Activated naive CD8-positive, alpha-beta T cell treated with anti-CD3 and anti-CD28 coated beads for 36 hours (primary cell): ENCODE measurements around the gene BLOC1S5. TPM values are rescaled to one million over a fixed set of nuclear protein-coding genes. Genes with fewer than 3 reads are reported as not detected.
"Not testable (repeated sequence)": the region's sequence is repeated elsewhere in the genome, so short reads cannot be mapped to it uniquely, and the experiment has no call there.

ENCODE experiments used
- DNase-seq: peaks from one replicate; pipeline ENCODE4 v3.0.0; 2021
- H3K27ac Mint-ChIP-seq: one replicate; pipeline ENCODE4 v1.8.0; 2022; ENCODE audit warnings: mild to moderate bottlenecking, moderate library complexity, mixed read lengths
- H3K27me3 Mint-ChIP-seq: one replicate; pipeline ENCODE4 v1.8.0; 2022; ENCODE audit warnings: mild to moderate bottlenecking, mixed read lengths
- H3K36me3 Mint-ChIP-seq: one replicate; pipeline ENCODE4 v1.8.0; 2021; ENCODE audit warnings: mild to moderate bottlenecking, mixed read lengths
- H3K4me1 Mint-ChIP-seq: one replicate; pipeline ENCODE4 v1.8.0; 2021; ENCODE audit warnings: mixed read lengths
- H3K4me3 Mint-ChIP-seq: one replicate; pipeline ENCODE4 v1.8.0; 2022; ENCODE audit warnings: mild to moderate bottlenecking, moderate library complexity, mixed read lengths
- H3K9me3 Mint-ChIP-seq: one replicate; pipeline ENCODE4 v1.8.0; 2022; ENCODE audit warnings: mixed read lengths
- total RNA-seq, 2 experiments: library from RNA; stranded (reverse); gene quantifications; one replicate each; pipeline ENCODE4 v1.2.3, GENCODE V29; 2021

The BLOC1S5 gene
- total RNA-seq, 2 experiments from 2014 or later: 20.5 to 24.4 TPM

GRCh38 chr6:7999201-7999600 is 65.0 kb downstream of the BLOC1S5 start:
- Mint-ChIP-seq H3K4me1 (no peaks in the 10 kb centered on the region), H3K9me3 (no peaks in the 10 kb centered on the region), H3K27ac (no peak overlapping the region), H3K4me3 (no peak overlapping the region), H3K36me3 (peaks cover under 1% of the 10 kb centered on the region), H3K27me3 (no peaks in the 10 kb centered on the region)
- no peak for DNase-seq

GRCh38 chr6:7998103-7998725 is 66.0 kb downstream of the BLOC1S5 start:
- no peaks in the 10 kb centered on the region for H3K27me3 Mint-ChIP-seq
- H3K36me3 Mint-ChIP-seq: peaks cover 5% of the 10 kb centered on the region
- no peaks in the 10 kb centered on the region for H3K4me1 Mint-ChIP-seq
- H3K9me3 Mint-ChIP-seq: no peaks in the 10 kb centered on the region
- H3K4me3 Mint-ChIP-seq: no peak overlapping the region
- H3K27ac Mint-ChIP-seq: no peak overlapping the region
- DNase-seq: no peak

DNA sequence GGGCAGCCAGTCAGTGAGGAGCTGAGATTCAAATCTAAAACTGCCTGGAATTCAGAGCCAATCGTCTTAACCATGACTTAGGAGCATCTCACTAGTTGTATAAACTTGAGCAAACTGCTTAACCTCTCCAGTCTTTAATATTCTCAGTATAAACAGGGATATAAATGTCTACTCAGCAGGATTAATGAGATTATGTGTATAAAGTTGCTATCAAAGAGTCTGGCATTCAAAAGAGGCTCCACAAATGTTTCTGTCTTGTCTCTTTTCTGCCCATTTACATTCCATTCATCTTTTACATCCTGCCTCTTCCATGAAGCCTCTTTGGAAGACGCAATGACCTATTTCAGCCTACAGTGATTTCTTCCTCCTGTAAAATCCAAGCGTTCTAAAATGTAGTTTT is 66.9 kb downstream of the BLOC1S5 start:
- no peak overlapping the region for H3K4me3 Mint-ChIP-seq
- DNase-seq: no peak
- no peaks in the 10 kb centered on the region for H3K4me1 Mint-ChIP-seq
- no peaks in the 10 kb centered on the region for H3K27me3 Mint-ChIP-seq
- H3K27ac Mint-ChIP-seq: no peak overlapping the region
- H3K9me3 Mint-ChIP-seq: no peaks in the 10 kb centered on the region
- H3K36me3 Mint-ChIP-seq: peaks cover 5% of the 10 kb centered on the region

- H3K4me1 Mint-ChIP-seq: no peaks in the 10 kb centered on the region
- peaks cover 9% of the 10 kb centered on the region for H3K36me3 Mint-ChIP-seq
- H3K4me3 Mint-ChIP-seq: no peak overlapping the region
- H3K27me3 Mint-ChIP-seq: no peaks in the 10 kb centered on the region
- H3K27ac Mint-ChIP-seq: no peak overlapping the region
- no peak for DNase-seq
- no peaks in the 10 kb centered on the region for H3K9me3 Mint-ChIP-seq
Observed at GRCh38 chr6:7996538-7997111, 67.6 kb downstream of the BLOC1S5 start.

GRCh38 chr6:7993952-7994351 is 70.2 kb downstream of the BLOC1S5 start:
- H3K27me3 Mint-ChIP-seq: no peaks in the 10 kb centered on the region
- H3K9me3 Mint-ChIP-seq: no peaks in the 10 kb centered on the region
- H3K36me3 Mint-ChIP-seq: peaks cover 9% of the 10 kb centered on the region
- no peaks in the 10 kb centered on the region for H3K4me1 Mint-ChIP-seq
- no peak for DNase-seq
- no peak overlapping the region for H3K27ac Mint-ChIP-seq
- H3K4me3 Mint-ChIP-seq: no peak overlapping the region

DNA sequence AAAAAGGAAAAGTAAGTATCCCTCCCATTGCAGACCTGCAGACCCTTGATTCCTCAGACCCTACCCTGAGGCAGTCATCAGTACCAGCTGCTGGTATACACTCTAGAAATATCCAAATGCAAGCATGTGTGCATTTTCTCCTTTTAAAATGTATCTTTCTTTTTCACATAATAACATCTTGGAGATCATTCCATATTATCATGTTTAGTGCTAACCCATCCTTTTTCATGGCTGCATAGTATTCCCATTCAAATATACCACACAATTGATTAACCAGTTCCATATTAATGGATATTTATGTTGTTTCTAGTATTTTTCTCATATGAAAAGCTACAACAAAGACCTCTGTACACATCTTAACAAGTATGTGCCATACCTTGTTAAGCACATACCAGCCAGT is 70.8 kb downstream of the BLOC1S5 start:
- Mint-ChIP-seq H3K9me3 (no peaks in the 10 kb centered on the region), H3K4me1 (no peaks in the 10 kb centered on the region), H3K27me3 (no peaks in the 10 kb centered on the region), H3K27ac (no peak overlapping the region), H3K36me3 (peaks cover 13% of the 10 kb centered on the region), H3K4me3 (no peak overlapping the region)
- DNase-seq: no peak

DNA sequence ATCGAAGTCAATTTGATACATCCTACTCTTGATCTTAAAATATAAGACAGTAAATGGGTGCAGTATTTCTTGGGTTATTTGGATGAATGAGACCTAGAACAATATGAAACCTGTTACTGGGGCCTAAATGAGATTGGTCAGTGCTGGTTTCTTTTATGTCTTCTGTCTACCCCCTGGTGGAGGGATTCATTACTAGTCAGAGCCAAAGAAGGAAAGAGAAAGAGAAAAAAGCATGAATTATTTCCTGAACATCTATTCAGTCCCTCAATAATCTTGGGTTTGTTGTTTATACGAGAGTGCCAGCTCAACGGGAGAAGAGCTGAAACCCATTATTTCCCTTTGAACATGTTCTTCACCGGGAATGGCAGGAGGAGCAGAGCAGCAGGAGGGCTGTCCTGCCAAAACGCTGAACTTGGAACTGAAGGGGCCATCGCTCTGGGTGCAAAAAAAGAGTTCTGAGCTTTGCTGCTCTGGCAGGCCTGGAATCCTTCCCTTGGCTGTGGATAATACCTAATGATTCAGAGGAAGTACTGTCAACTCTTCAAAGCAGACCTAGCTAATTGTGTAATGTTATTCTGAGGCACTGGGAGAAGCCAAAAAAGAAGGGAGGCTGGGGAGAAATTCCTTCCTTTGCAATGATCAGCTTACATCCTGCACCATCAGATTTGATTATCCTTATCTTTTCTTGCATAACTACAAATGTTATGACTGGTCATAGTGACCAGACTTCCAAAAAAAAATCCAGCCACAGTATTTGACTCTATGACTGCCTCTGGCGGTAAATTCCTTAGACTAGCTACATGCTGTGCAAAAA is 72.0 kb downstream of the BLOC1S5 start:
- H3K4me1 Mint-ChIP-seq: no peaks in the 10 kb centered on the region
- H3K9me3 Mint-ChIP-seq: peaks cover 2% of the 10 kb centered on the region
- no peak overlapping the region for H3K4me3 Mint-ChIP-seq
- H3K36me3 Mint-ChIP-seq: peaks cover 16% of the 10 kb centered on the region
- H3K27ac Mint-ChIP-seq: no peak overlapping the region
- no peak for DNase-seq
- no peaks in the 10 kb centered on the region for H3K27me3 Mint-ChIP-seq

DNA sequence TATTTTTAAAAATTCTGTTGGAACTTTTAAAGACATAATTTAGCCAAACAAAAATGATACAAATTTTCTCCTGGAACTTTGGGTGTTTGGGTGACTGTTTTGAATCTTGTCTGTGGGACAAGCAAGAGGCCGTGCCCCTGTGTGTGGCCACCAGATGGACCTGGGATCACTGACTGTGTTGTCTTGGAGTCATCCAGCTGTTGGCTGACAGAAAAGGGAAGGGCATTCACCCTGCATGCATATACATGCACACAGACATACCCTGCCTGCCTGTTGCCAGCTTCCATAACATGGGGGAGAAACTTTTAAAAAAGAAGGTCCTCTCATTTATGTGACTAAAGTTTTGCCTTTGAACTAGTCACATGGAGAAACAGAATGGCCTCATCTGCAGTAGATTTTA is 72.7 kb downstream of the BLOC1S5 start:
- Mint-ChIP-seq H3K27ac (no peak overlapping the region), H3K27me3 (no peaks in the 10 kb centered on the region), H3K9me3 (peaks cover 4% of the 10 kb centered on the region), H3K4me1 (no peaks in the 10 kb centered on the region), H3K36me3 (peaks cover 18% of the 10 kb centered on the region), H3K4me3 (no peak overlapping the region)
- DNase-seq: no peak

DNA sequence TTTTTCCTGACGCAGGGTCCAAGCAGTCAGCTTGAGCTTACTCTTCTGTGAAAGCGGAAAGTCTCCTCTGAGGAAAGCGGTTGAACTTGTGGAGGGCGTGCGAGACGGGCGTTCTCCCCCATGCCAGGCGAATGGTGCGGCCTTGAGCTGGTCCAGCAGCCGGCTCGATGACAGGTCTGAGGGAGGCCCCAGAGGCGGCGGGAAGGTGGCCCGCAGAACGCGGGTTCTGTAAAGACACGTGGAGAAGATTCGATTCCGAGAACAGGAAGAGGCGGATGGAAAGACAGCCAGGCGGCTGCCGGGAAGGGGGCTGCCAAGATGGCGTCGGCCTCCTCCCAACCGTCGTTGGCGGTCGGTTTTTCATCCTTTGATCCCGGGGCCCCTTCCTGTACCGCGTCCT is 78.0 kb downstream of the BLOC1S5 start:
- no peak overlapping the region for H3K27ac Mint-ChIP-seq
- H3K27me3 Mint-ChIP-seq: peaks cover 3% of the 10 kb centered on the region
- H3K4me1 Mint-ChIP-seq: no peaks in the 10 kb centered on the region
- H3K36me3 Mint-ChIP-seq: peaks cover 9% of the 10 kb centered on the region
- peaks cover 4% of the 10 kb centered on the region for H3K9me3 Mint-ChIP-seq
- no peak for DNase-seq
- H3K4me3 Mint-ChIP-seq: no peak overlapping the region

- H3K4me1 Mint-ChIP-seq, H3K27me3 Mint-ChIP-seq, DNase-seq, H3K9me3 Mint-ChIP-seq, H3K27ac Mint-ChIP-seq, H3K36me3 Mint-ChIP-seq, H3K4me3 Mint-ChIP-seq: not testable (repeated sequence)
Observed at GRCh38 chr6:7983967-7984366, 80.2 kb downstream of the BLOC1S5 start.

- Mint-ChIP-seq H3K27me3 (peaks cover 19% of the 10 kb centered on the region), H3K27ac (no peak overlapping the region), H3K4me3 (no peak overlapping the region), H3K4me1 (peaks cover 9% of the 10 kb centered on the region), H3K36me3 (no peaks in the 10 kb centered on the region), H3K9me3 (no peaks in the 10 kb centered on the region)
- no peak for DNase-seq
Observed at GRCh38 chr6:7979831-7980230, 84.4 kb downstream of the BLOC1S5 start.

DNA sequence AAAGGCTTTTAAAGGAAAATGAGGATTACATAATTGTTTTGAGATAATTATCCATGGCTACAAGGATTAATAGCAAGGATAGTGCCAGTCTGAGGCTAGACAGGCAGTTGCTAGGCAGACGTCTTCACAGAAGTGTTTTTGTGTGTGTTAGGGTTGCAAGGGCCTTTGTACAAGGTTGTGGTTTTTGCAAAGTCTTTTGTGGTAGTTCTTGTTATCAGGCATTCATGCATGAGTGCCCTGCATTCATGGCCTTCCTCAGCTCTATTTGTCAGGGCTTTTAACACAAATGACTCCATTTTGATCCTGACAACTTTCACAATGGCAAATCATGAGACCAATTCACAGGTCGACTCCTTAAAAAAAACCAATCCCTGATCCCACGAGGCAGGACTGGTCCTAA is 85.5 kb downstream of the BLOC1S5 start:
- H3K27me3 Mint-ChIP-seq: peaks cover 26% of the 10 kb centered on the region
- no peak for DNase-seq
- no peak overlapping the region for H3K4me3 Mint-ChIP-seq
- no peaks in the 10 kb centered on the region for H3K36me3 Mint-ChIP-seq
- H3K27ac Mint-ChIP-seq: no peak overlapping the region
- no peaks in the 10 kb centered on the region for H3K9me3 Mint-ChIP-seq
- H3K4me1 Mint-ChIP-seq: peaks cover 9% of the 10 kb centered on the region

DNA sequence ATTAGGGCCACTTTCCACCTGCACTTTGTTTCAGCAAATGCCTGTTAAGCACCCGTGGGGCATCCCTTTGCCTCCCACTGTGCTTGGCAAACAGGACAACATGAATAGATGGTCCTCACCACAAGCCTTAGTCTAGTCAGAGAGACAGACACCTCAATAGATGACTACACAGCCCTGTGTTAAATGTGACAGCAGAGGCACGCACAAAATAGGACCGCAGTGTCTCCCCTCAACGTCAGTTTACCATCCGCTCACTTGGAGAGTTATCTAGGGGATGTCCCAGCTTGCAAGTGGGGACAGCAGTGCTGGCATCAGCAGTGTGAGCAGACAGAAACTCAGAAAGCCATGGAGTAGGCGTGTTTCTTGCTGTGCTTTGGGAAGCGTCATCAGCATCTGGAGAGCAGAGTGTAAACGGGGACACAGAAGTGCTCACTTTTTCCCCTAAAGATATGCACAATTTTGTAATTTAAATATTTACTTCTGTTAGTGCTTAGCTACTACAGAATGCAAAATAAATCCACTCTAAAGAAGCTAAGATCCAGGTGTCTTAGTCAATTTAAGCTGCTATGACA is 87.6 kb downstream of the BLOC1S5 start:
- no peak overlapping the region for H3K4me3 Mint-ChIP-seq

GRCh38 chr6:7975764-7976146 is 88.4 kb downstream of the BLOC1S5 start:
- no peaks in the 10 kb centered on the region for H3K9me3 Mint-ChIP-seq
- no peak for DNase-seq
- peaks cover 9% of the 10 kb centered on the region for H3K4me1 Mint-ChIP-seq
- no peak overlapping the region for H3K27ac Mint-ChIP-seq
- H3K36me3 Mint-ChIP-seq: no peaks in the 10 kb centered on the region
- peaks cover 26% of the 10 kb centered on the region for H3K27me3 Mint-ChIP-seq
- no peak overlapping the region for H3K4me3 Mint-ChIP-seq

More for the DNA sequence above, 87.6 kb downstream of the BLOC1S5 start:
- DNase-seq: no peak
- peaks cover 26% of the 10 kb centered on the region for H3K27me3 Mint-ChIP-seq
- no peaks in the 10 kb centered on the region for H3K9me3 Mint-ChIP-seq
- no peak overlapping the region for H3K27ac Mint-ChIP-seq
- peaks cover 9% of the 10 kb centered on the region for H3K4me1 Mint-ChIP-seq
- no peaks in the 10 kb centered on the region for H3K36me3 Mint-ChIP-seq

GRCh38 chr6:7974938-7975763 is 89.0 kb downstream of the BLOC1S5 start:
- H3K4me1 Mint-ChIP-seq: peaks cover 9% of the 10 kb centered on the region
- DNase-seq: no peak
- H3K4me3 Mint-ChIP-seq: no peak overlapping the region
- peaks cover 3% of the 10 kb centered on the region for H3K9me3 Mint-ChIP-seq
- H3K27ac Mint-ChIP-seq: no peak overlapping the region
- no peaks in the 10 kb centered on the region for H3K36me3 Mint-ChIP-seq
- peaks cover 26% of the 10 kb centered on the region for H3K27me3 Mint-ChIP-seq
